Muscle of back (tissue), 13 donors: ENCODE measurements around the gene NSDHL. TPM values are rescaled to one million over a fixed set of nuclear protein-coding genes. Genes with fewer than 3 reads are reported as not detected.
"Not testable (repeated sequence)": the region's sequence is repeated elsewhere in the genome, so short reads cannot be mapped to it uniquely, and the experiment has no call there.

Source experiments
- DNase-seq, 3 donors: peaks; one replicate each; pipeline versions ENCODE4 v3.0.0 to v3.0.0-alpha.2; 2013
- long read RNA-seq, 9 donors: transcript quantifications; one replicate each; lab custom pipeline, GENCODE V29; 2026
- polyA plus RNA-seq, 10 donors: library from polyadenylated mRNA; unstranded; fragments of 120-200 nt; gene quantifications; one replicate each; pipeline ENCODE4 v1.2.1, GENCODE V29; 2013; ENCODE audit not compliant: insufficient read length in 10 of 10

Gene NSDHL
- 10 to 100 TPM in 9 of 10 donors, 1 to 10 TPM in 1; 9.7 to 19.8 (median 11.9) TPM for polyA plus RNA-seq
- long read RNA-seq, donor 1, transcript NSDHL-201 (8 exons, 1,929 nt) = major isoform, 6 of 6 reads
- long read RNA-seq, donor 1, partial matches to known transcripts = 0 of 6 reads
- long read RNA-seq, donor 1, other reads (novel, unspliced or antisense) = 0 of 6 reads
- long read RNA-seq, donor 2, partial matches to known transcripts = 0 of 3 reads
- long read RNA-seq, donor 2, other reads (novel, unspliced or antisense) = 0 of 3 reads
- long read RNA-seq, donor 3 = 0 reads
- long read RNA-seq, donor 4 = 0 reads
- long read RNA-seq, donor 5, transcript NSDHL-201 (8 exons, 1,929 nt) = major isoform, 5 of 5 reads
- long read RNA-seq, donor 5, partial matches to known transcripts = 0 of 5 reads
- long read RNA-seq, donor 5, other reads (novel, unspliced or antisense) = 0 of 5 reads
- long read RNA-seq, donor 6, partial matches to known transcripts = 0 of 3 reads
- long read RNA-seq, donor 6, other reads (novel, unspliced or antisense) = 0 of 3 reads
- long read RNA-seq, donor 7, partial matches to known transcripts = 0 of 2 reads
- long read RNA-seq, donor 7, other reads (novel, unspliced or antisense) = 0 of 2 reads
- long read RNA-seq, donor 8, partial matches to known transcripts = 0 of 3 reads
- long read RNA-seq, donor 8, other reads (novel, unspliced or antisense) = 0 of 3 reads
- long read RNA-seq, donor 9 = 0 reads

GRCh38 chrX:152830312-152831305 lies at the start of gene NSDHL, which contains the start of gene CETN2:
TSS of gene NSDHL (plus strand) at chrX:152831063. CDS start at chrX:152846325, 15,262 bp downstream.
TSS of gene CETN2 (minus strand) at chrX:152830757. CDS start at chrX:152830710, 47 bp downstream.
- peak; percentile 94 to 98 (median 96) for DNase-seq

GRCh38 chrX:152787062-152787461 lies 43.8 kb upstream of the NSDHL start:
- not testable (repeated sequence) for DNase-seq

GRCh38 chrX:152798945-152799344 lies 31.9 kb upstream of the NSDHL start:
- no peak for DNase-seq

GRCh38 chrX:152806035-152806434 lies 24.8 kb upstream of the NSDHL start:
- no peak for DNase-seq

- no peak for DNase-seq
Observed at GRCh38 chrX:152810403-152810802, 20.5 kb upstream of the NSDHL start.

- no peak for DNase-seq
Observed at GRCh38 chrX:152813206-152813605, 17.7 kb upstream of the NSDHL start.

GRCh38 chrX:152814048-152814447 lies 16.8 kb upstream of the NSDHL start:
- DNase-seq = no peak

GRCh38 chrX:152817078-152817764 lies 13.6 kb upstream of the NSDHL start:
- DNase-seq = peak in 2 of 3 donors; percentile 22 to 47

- no peak for DNase-seq
Observed at GRCh38 chrX:152818356-152818755, 12.5 kb upstream of the NSDHL start.

GRCh38 chrX:152819266-152819665 lies 11.6 kb upstream of the NSDHL start:
- DNase-seq = no peak

- peak in 1 of 3 donors; percentile 13 for DNase-seq
Observed at GRCh38 chrX:152819732-152820131, 11.1 kb upstream of the NSDHL start.

- no peak for DNase-seq
Observed at GRCh38 chrX:152821145-152821765, 9.6 kb upstream of the NSDHL start.

- no peak for DNase-seq
Observed at GRCh38 chrX:152822383-152823086, 8.3 kb upstream of the NSDHL start.

GRCh38 chrX:152823657-152824056 lies 7.2 kb upstream of the NSDHL start:
- no peak for DNase-seq

GRCh38 chrX:152824841-152825374 lies 6.0 kb upstream of the NSDHL start:
- no peak for DNase-seq

- peak in 1 of 3 donors; percentile 9 for DNase-seq
Observed at GRCh38 chrX:152831391-152831790, 528 bp downstream of the NSDHL start.

GRCh38 chrX:152832520-152832919 lies 1.7 kb downstream of the NSDHL start:
- DNase-seq = no peak

GRCh38 chrX:152833378-152833777 lies 2.5 kb downstream of the NSDHL start:
- DNase-seq = no peak

GRCh38 chrX:152835470-152835869 lies 4.6 kb downstream of the NSDHL start:
- DNase-seq = not testable (repeated sequence)
